ENCODE data around the gene WAC. TPM values are rescaled to one million over a fixed set of nuclear protein-coding genes. Genes with fewer than 3 reads are reported as not detected.
"Not testable (repeated sequence)": the region's sequence is repeated elsewhere in the genome, so short reads cannot be mapped to it uniquely, and the experiment has no call there.

The WAC gene
- total and polyA plus RNA-seq, 2 of the 13 experiments (the other 11 are each of a cell fraction or from before 2014, with no cell fraction given), result 69.1 to 96.2 TPM

- peak; percentile 46; the same call in 1 of the 2 replicates for TF ChIP-seq CEBPB (IDR thresholded peaks at IDR 0.05; ENCODE audit: borderline replicate concordance, low read depth, low read length)
- POLR2A ChIA-PET; DNase-seq (ENCODE audit: low spot score); FAIRE-seq; ATAC-seq; H3K4me1 ChIP-seq (ENCODE audit: insufficient read depth, low read length); H3K9ac ChIP-seq (ENCODE audit: insufficient read depth, low read depth, low read length); in situ Hi-C loops (cut with HindIII; ENCODE audit: extremely low pct_ligation_motif_present, low pct_unique_long_range_greater_than_20kb); H3K79me2 ChIP-seq (ENCODE audit: insufficient read depth, low read length); H2AFZ ChIP-seq (ENCODE audit: low read length); BruUV-seq (replicated peaks); H3K9me3 ChIP-seq (ENCODE audit: low read length); intact Hi-C loops (cut with micrococcal nuclease; ENCODE audit: unreplicated experiment); H3K27ac ChIP-seq (ENCODE audit: extremely low read length, insufficient read depth, low read length); H3K4me2 ChIP-seq (ENCODE audit: low read depth, low read length); CTCF ChIA-PET (ENCODE audit: low intra/inter-chr PET ratio, low total read pairs); H3K4me3 ChIP-seq (replicated peaks in 1 of 3; ENCODE audit: insufficient read depth in 1 of 3, low read depth in 2 of 3, low read length in 3 of 3); H3K27me3 ChIP-seq (ENCODE audit: control insufficient read depth in 1 of 2, insufficient read depth in 2 of 2, low read length in 2 of 2): not testable (repeated sequence)
- Histone ChIP-seq H4K20me1 (ENCODE audit: insufficient read depth, low read length) (peaks cover 21% of the 10 kb centered on the region; the same call in 1 of the 2 replicates), H3K36me3 (replicated peaks in 1 of 2; ENCODE audit: control insufficient read depth in 1 of 2, insufficient read depth in 2 of 2, low read length in 2 of 2) (peaks cover 22 to 82% of the 10 kb centered on the region in 2 experiments)
- 64% methylated on average over 3 of the region's 3 CpGs for whole genome bisulfite sequencing (ENCODE audit: low lambda C conversion rate)
Measured at GRCh38 chr10:28609636-28610035, 76.7 kb downstream of the WAC start.

GRCh38 chr10:28612877-28613276, 80.0 kb downstream of the WAC start:
- Histone ChIP-seq H3K4me3 (replicated peaks in 1 of 3; ENCODE audit: insufficient read depth in 1 of 3, low read depth in 2 of 3, low read length in 3 of 3) (no peak overlapping the region), H4K20me1 (ENCODE audit: insufficient read depth, low read length) (peaks cover 7% of the 10 kb centered on the region; the same call in 1 of the 2 replicates), H3K4me2 (ENCODE audit: low read depth, low read length) (no peak overlapping the region), H3K4me1 (ENCODE audit: insufficient read depth, low read length) (no peaks in the 10 kb centered on the region; the same call in 1 of the 2 replicates), H3K27ac (ENCODE audit: extremely low read length, insufficient read depth, low read length) (no peak overlapping the region), H3K79me2 (ENCODE audit: insufficient read depth, low read length) (no peaks in the 10 kb centered on the region), H3K27me3 (ENCODE audit: control insufficient read depth in 1 of 2, insufficient read depth in 2 of 2, low read length in 2 of 2) (no peaks in the 10 kb centered on the region; a peak in 1 of 5 replicates), H3K36me3 (replicated peaks in 1 of 2; ENCODE audit: control insufficient read depth in 1 of 2, insufficient read depth in 2 of 2, low read length in 2 of 2) (peaks cover 30 to 88% of the 10 kb centered on the region in 2 experiments), H3K9ac (ENCODE audit: insufficient read depth, low read depth, low read length) (no peak overlapping the region), H2AFZ (ENCODE audit: low read length) (no peak overlapping the region), H3K9me3 (ENCODE audit: low read length) (no peaks in the 10 kb centered on the region)
- ATAC-seq (no peak), FAIRE-seq (no peak), DNase-seq (ENCODE audit: low spot score) (no peak)
- WGBS (ENCODE audit: low lambda C conversion rate), result 96% methylated on average over 6 of the region's 6 CpGs
- intact Hi-C loops (cut with micrococcal nuclease; ENCODE audit: unreplicated experiment), result no loop called here
- BruUV-seq (replicated peaks), result no TSS peak
- in situ Hi-C loops (cut with HindIII; ENCODE audit: extremely low pct_ligation_motif_present, low pct_unique_long_range_greater_than_20kb), result no loop called here
- ChIA-PET POLR2A (no interaction called here), CTCF (ENCODE audit: low intra/inter-chr PET ratio, low total read pairs) (no interaction called here)
- TF ChIP-seq KLF9 (CRISPR knock-in tag; IDR thresholded peaks at IDR 0.05; ENCODE audit: low read depth), result no peak
- no peak for TF ChIP-seq NRL (CRISPR knock-in tag; IDR thresholded peaks at IDR 0.05; ENCODE audit: borderline replicate concordance)
- TF ChIP-seq ZNF121 (CRISPR knock-in tag; IDR thresholded peaks at IDR 0.05), result peak; percentile 83
- TF ChIP-seq ZNF280D (CRISPR knock-in tag; IDR thresholded peaks at IDR 0.05), result no peak
- no peak for TF ChIP-seq FOXM1 (CRISPR knock-in tag; IDR thresholded peaks at IDR 0.05)
- no peak for TF ChIP-seq SP5 (CRISPR knock-in tag; IDR thresholded peaks at IDR 0.05; ENCODE audit: borderline replicate concordance, low read depth)
- TF ChIP-seq REPIN1 (CRISPR knock-in tag; IDR thresholded peaks at IDR 0.05; ENCODE audit: borderline replicate concordance, low read depth), result no peak
